Mucosa of stomach (tissue), 1 donor: ENCODE measurements around the gene ZNF749.

ENCODE experiments used
- H3K27me3 ChIP-seq: one replicate; pipeline ENCODE4 v1.7.0; 2013; ENCODE audit warnings: mild to moderate bottlenecking, low read length; ENCODE audit not compliant: control insufficient read depth, insufficient read depth
- H3K36me3 ChIP-seq: one replicate; pipeline ENCODE4 v1.7.0; 2013; ENCODE audit warnings: low read length; ENCODE audit not compliant: control insufficient read depth, insufficient read depth
- H3K4me1 ChIP-seq: one replicate; pipeline ENCODE4 v1.7.0; 2013; ENCODE audit warnings: mild to moderate bottlenecking, low read length; ENCODE audit not compliant: control insufficient read depth, insufficient read depth
- H3K4me3 ChIP-seq: one replicate; pipeline ENCODE4 v1.7.0; 2013; ENCODE audit warnings: low read length
- H3K9ac ChIP-seq: one replicate; pipeline ENCODE4 v1.7.0; 2013; ENCODE audit warnings: mild to moderate bottlenecking, low read length, moderate library complexity
- H3K9me3 ChIP-seq: one replicate; pipeline ENCODE4 v1.7.0; 2013; ENCODE audit warnings: mild to moderate bottlenecking, low read length, moderate library complexity; ENCODE audit not compliant: control insufficient read depth
- donor health status: Pancreatic carcinoma.

The ZNF749 gene

GRCh38 chr19:57435062-57435978 is at the start of gene ZNF749:
Gene ZNF749 (plus strand): TSS chr19:57435325. CDS start chr19:57435579, 254 bp downstream.
- Histone ChIP-seq H3K36me3 (no peaks in the 10 kb centered on the region), H3K27me3 (no peaks in the 10 kb centered on the region), H3K9me3 (peaks cover 3% of the 10 kb centered on the region), H3K4me1 (peaks cover 16% of the 10 kb centered on the region), H3K4me3 (peak within 1 kb of the TSS; percentile 49), H3K9ac (peak within 1 kb of the TSS; percentile 75)

GRCh38 chr19:57389194-57389729 is 45.9 kb upstream of the ZNF749 start:
- peak overlapping the region; percentile 88 for H3K9ac ChIP-seq
- H3K27me3 ChIP-seq, result no peaks in the 10 kb centered on the region
- H3K9me3 ChIP-seq, result no peaks in the 10 kb centered on the region
- H3K4me1 ChIP-seq, result peaks cover 9% of the 10 kb centered on the region
- no peaks in the 10 kb centered on the region for H3K36me3 ChIP-seq
- H3K4me3 ChIP-seq, result peak overlapping the region; percentile 61

GRCh38 chr19:57389730-57390598 is 45.2 kb upstream of the ZNF749 start, which contains the start of gene ZNF548:
Gene ZNF548 (plus strand): TSS chr19:57389854. CDS start chr19:57390100, 246 bp downstream.
- H3K4me3 ChIP-seq, result peak within 1 kb of the TSS; percentile 61
- no peaks in the 10 kb centered on the region for H3K27me3 ChIP-seq
- H3K4me1 ChIP-seq, result peaks cover 9% of the 10 kb centered on the region
- peak within 1 kb of the TSS; percentile 88 for H3K9ac ChIP-seq
- H3K9me3 ChIP-seq, result no peaks in the 10 kb centered on the region
- no peaks in the 10 kb centered on the region for H3K36me3 ChIP-seq

- peaks cover 7% of the 10 kb centered on the region for H3K36me3 ChIP-seq
- no peak overlapping the region for H3K4me3 ChIP-seq
- peaks cover 6% of the 10 kb centered on the region for H3K9me3 ChIP-seq
- H3K4me1 ChIP-seq, result peaks cover 2% of the 10 kb centered on the region
- no peaks in the 10 kb centered on the region for H3K27me3 ChIP-seq
- H3K9ac ChIP-seq, result no peak overlapping the region
Measured at GRCh38 chr19:57395710-57396109, 39.4 kb upstream of the ZNF749 start.

GRCh38 chr19:57398868-57399267 is 36.3 kb upstream of the ZNF749 start:
- Histone ChIP-seq H3K9me3 (peaks cover 6% of the 10 kb centered on the region), H3K4me1 (no peaks in the 10 kb centered on the region), H3K27me3 (no peaks in the 10 kb centered on the region), H3K4me3 (no peak overlapping the region), H3K36me3 (peaks cover 12% of the 10 kb centered on the region), H3K9ac (no peak overlapping the region)

- peaks cover 10% of the 10 kb centered on the region for H3K36me3 ChIP-seq
- H3K27me3 ChIP-seq, result no peaks in the 10 kb centered on the region
- no peaks in the 10 kb centered on the region for H3K4me1 ChIP-seq
- H3K9me3 ChIP-seq, result peaks cover under 1% of the 10 kb centered on the region
- H3K9ac ChIP-seq, result no peak overlapping the region
- H3K4me3 ChIP-seq, result no peak overlapping the region
Measured at GRCh38 chr19:57403737-57404563, 31.2 kb upstream of the ZNF749 start.

GRCh38 chr19:57406516-57407123 is 28.5 kb upstream of the ZNF749 start:
- H3K4me1 ChIP-seq, result peaks cover under 1% of the 10 kb centered on the region
- no peaks in the 10 kb centered on the region for H3K9me3 ChIP-seq
- H3K4me3 ChIP-seq, result no peak overlapping the region
- no peak overlapping the region for H3K9ac ChIP-seq
- no peaks in the 10 kb centered on the region for H3K27me3 ChIP-seq
- peaks cover 5% of the 10 kb centered on the region for H3K36me3 ChIP-seq

- Histone ChIP-seq H3K36me3 (no peaks in the 10 kb centered on the region), H3K27me3 (no peaks in the 10 kb centered on the region), H3K9ac (peak within 1 kb of the TSS; percentile 80), H3K4me3 (peak within 1 kb of the TSS; percentile 95), H3K4me1 (peaks cover 6% of the 10 kb centered on the region), H3K9me3 (no peaks in the 10 kb centered on the region)
Measured at GRCh38 chr19:57410877-57411671, 24.1 kb upstream of the ZNF749 start, which contains the start of gene ZNF17. Gene ZNF17 (plus strand): TSS chr19:57411161. CDS start chr19:57413616, 2,455 bp downstream.

- Histone ChIP-seq H3K9ac (no peak overlapping the region), H3K4me1 (no peaks in the 10 kb centered on the region), H3K36me3 (peaks cover 21% of the 10 kb centered on the region), H3K27me3 (no peaks in the 10 kb centered on the region), H3K4me3 (no peak overlapping the region), H3K9me3 (peaks cover 8% of the 10 kb centered on the region)
Measured at GRCh38 chr19:57419439-57419838, 15.7 kb upstream of the ZNF749 start.

- Histone ChIP-seq H3K4me1 (no peaks in the 10 kb centered on the region), H3K9ac (no peak overlapping the region), H3K9me3 (peaks cover 8% of the 10 kb centered on the region), H3K27me3 (no peaks in the 10 kb centered on the region), H3K4me3 (no peak overlapping the region), H3K36me3 (peaks cover 21% of the 10 kb centered on the region)
Measured at GRCh38 chr19:57421037-57421436, 14.1 kb upstream of the ZNF749 start.
